Panc1 (cell line): ENCODE data around the gene ZNF569.
A peak's percentile ranks its signal among the peaks of the same experiment; 100 is the strongest.

ENCODE experiments used
- CTCF ChIP-seq: fragments of 450-650 bp; IDR thresholded peaks from 2 replicates; pipeline ENCODE4 v1.5.1; 2017; ENCODE audit warnings: mild to moderate bottlenecking
- POLR2AphosphoS5 ChIP-seq: IDR thresholded peaks from 2 replicates; pipeline ENCODE4 v1.6.1; 2012; ENCODE audit warnings: mild to moderate bottlenecking, low read depth, low read length, moderate library complexity
- REST ChIP-seq, 2 experiments: IDR thresholded peaks; 2 replicates each; pipeline ENCODE4 v1.6.1; 2011 to 2012; ENCODE audit warnings: low read depth in 2 of 2, control low read depth in 1 of 2, low read length in 1 of 2, mild to moderate bottlenecking in 1 of 2, moderate library complexity in 1 of 2; ENCODE audit not compliant: insufficient read depth in 1 of 2
- SIN3A ChIP-seq: IDR thresholded peaks from 2 replicates; pipeline ENCODE4 v1.6.1; 2012; ENCODE audit warnings: low read depth, mild to moderate bottlenecking, low read length, moderate library complexity, borderline replicate concordance; ENCODE audit not compliant: insufficient read depth
- TCF7L2 ChIP-seq: IDR thresholded peaks from 2 replicates; pipeline ENCODE4 v1.6.1; 2011; ENCODE audit warnings: mild to moderate bottlenecking, low read depth, low read length, inconsistent platforms

- TF ChIP-seq CTCF (no peak), REST (IDR thresholded peaks at IDR 0.05; ENCODE audit: insufficient read depth in 1 of 2, low read depth in 2 of 2, low read length in 1 of 2) (0 out of 4 replicates have a peak, but pooled peaks of 1 of the 2 experiments have one; percentile 17), POLR2AphosphoS5 (peak; percentile 93), SIN3A (no peak), TCF7L2 (peak; percentile 61; the same call in 1 of the 2 replicates)
These were observed 96.2 kb downstream of the ZNF569 start, which contains the start of gene ZNF527 for GRCh38 chr19:37370880-37371661.
